ENCODE results near the gene CERS4. TPM values are rescaled to one million over a fixed set of nuclear protein-coding genes. Genes with fewer than 3 reads are reported as not detected.
A peak's percentile ranks its signal among the peaks of the same experiment; 100 is the strongest.
"Not testable (repeated sequence)": the region's sequence is repeated elsewhere in the genome, so short reads cannot be mapped to it uniquely, and the experiment has no call there.

The CERS4 gene
- total RNA-seq, 1 experiment from 2014 or later, result 11.6 TPM

DNA sequence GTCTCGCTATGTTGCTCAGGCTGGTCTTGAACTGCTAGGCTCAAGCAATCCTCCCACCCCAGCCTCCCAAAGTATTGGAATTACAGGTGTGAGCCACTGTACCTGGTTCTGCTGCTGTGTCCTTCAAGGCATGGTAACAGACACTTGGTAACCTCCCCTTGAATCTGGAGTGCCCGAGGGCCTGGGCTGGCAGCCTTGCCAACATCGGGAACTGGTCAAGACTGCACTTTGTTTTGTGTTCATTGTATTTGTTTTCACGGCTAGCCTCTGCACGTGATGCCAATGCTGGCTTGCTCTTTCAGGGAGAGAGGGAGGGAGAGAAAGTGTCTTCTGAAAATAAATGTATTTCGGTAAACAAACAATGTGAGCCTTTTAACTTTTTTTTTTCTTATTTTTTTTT, 12.0 kb downstream of the CERS4 start:
- no peak for ATAC-seq
- POLR2A ChIA-PET, result no interaction called here
- no TSS peak for BruUV-seq (replicated peaks)
- TF ChIP-seq REST (IDR thresholded peaks at IDR 0.05; ENCODE audit: insufficient read depth in 1 of 2, low read depth in 2 of 2, low read length in 1 of 2) (no peak), TCF7L2 (IDR thresholded peaks at IDR 0.05; ENCODE audit: low read depth, low read length) (no peak), SIN3A (IDR thresholded peaks at IDR 0.05; ENCODE audit: borderline replicate concordance, insufficient read depth, low read depth, low read length) (no peak), CTCF (IDR thresholded peaks at IDR 0.05) (no peak), POLR2AphosphoS5 (IDR thresholded peaks at IDR 0.05; ENCODE audit: low read depth, low read length) (no peak)
- Histone ChIP-seq H3K9me3 (ENCODE audit: control insufficient read depth, insufficient read depth, low read depth, low read length) (no peaks in the 10 kb centered on the region), H3K27ac (ENCODE audit: low read length) (no peak overlapping the region), H3K4me1 (ENCODE audit: control insufficient read depth, insufficient read depth, low read length) (no peaks in the 10 kb centered on the region), H3K4me3 (ENCODE audit: low read depth in 2 of 2, low read length in 2 of 2) (no peak overlapping the region), H3K27me3 (ENCODE audit: control insufficient read depth, insufficient read depth, low read length) (no peaks in the 10 kb centered on the region), H3K36me3 (ENCODE audit: control insufficient read depth, insufficient read depth, low read length) (no peaks in the 10 kb centered on the region)
- intact Hi-C loops (cut with micrococcal nuclease; ENCODE audit: unreplicated experiment) (no loop called here), in situ Hi-C loops (cut with HindIII; ENCODE audit: low pct_unique_long_range_greater_than_20kb, low sequenced_read_pairs) (no loop called here)
- CTCF ChIA-PET, result no interaction called here
- no peak for DNase-seq (ENCODE audit: low read depth, low spot score)

GRCh38 chr19:8223442-8223841, 14.3 kb downstream of the CERS4 start:
- H3K36me3 ChIP-seq (ENCODE audit: control insufficient read depth, insufficient read depth, low read length); DNase-seq (ENCODE audit: low read depth, low spot score); H3K9me3 ChIP-seq (ENCODE audit: control insufficient read depth, insufficient read depth, low read depth, low read length); H3K4me3 ChIP-seq (ENCODE audit: low read depth in 2 of 2, low read length in 2 of 2); H3K27ac ChIP-seq (ENCODE audit: low read length); intact Hi-C loops (cut with micrococcal nuclease; ENCODE audit: unreplicated experiment); BruUV-seq (replicated peaks); H3K4me1 ChIP-seq (ENCODE audit: control insufficient read depth, insufficient read depth, low read length); H3K27me3 ChIP-seq (ENCODE audit: control insufficient read depth, insufficient read depth, low read length); in situ Hi-C loops (cut with HindIII; ENCODE audit: low pct_unique_long_range_greater_than_20kb, low sequenced_read_pairs); ATAC-seq; POLR2A ChIA-PET: not testable (repeated sequence)
- CTCF ChIA-PET, result interaction anchor here (0.6 kb wide), 1 partner anchor 253 kb away, joined by 4 read pairs; no protein-coding TSS in a partner anchor

- no peak overlapping the region for H3K27ac ChIP-seq (ENCODE audit: low read length)
These were observed 15.4 kb downstream of the CERS4 start for GRCh38 chr19:8224394-8225145.

More at GRCh38 chr19:8224394-8225145, 15.4 kb downstream of the CERS4 start:
- POLR2A ChIA-PET, result no interaction called here
- TSS peak; percentile 87 for BruUV-seq (replicated peaks)
- intact Hi-C loops (cut with micrococcal nuclease; ENCODE audit: unreplicated experiment), result no loop called here
- DNase-seq (ENCODE audit: low read depth, low spot score) (no peak), ATAC-seq (no peak)
- Histone ChIP-seq H3K27me3 (ENCODE audit: control insufficient read depth, insufficient read depth, low read length) (no peaks in the 10 kb centered on the region), H3K4me3 (ENCODE audit: low read depth in 2 of 2, low read length in 2 of 2) (no peak overlapping the region), H3K36me3 (ENCODE audit: control insufficient read depth, insufficient read depth, low read length) (no peaks in the 10 kb centered on the region), H3K9me3 (ENCODE audit: control insufficient read depth, insufficient read depth, low read depth, low read length) (no peaks in the 10 kb centered on the region), H3K4me1 (ENCODE audit: control insufficient read depth, insufficient read depth, low read length) (no peaks in the 10 kb centered on the region)
- TF ChIP-seq SIN3A (IDR thresholded peaks at IDR 0.05; ENCODE audit: borderline replicate concordance, insufficient read depth, low read depth, low read length) (no peak), CTCF (IDR thresholded peaks at IDR 0.05) (no peak), REST (IDR thresholded peaks at IDR 0.05; ENCODE audit: insufficient read depth in 1 of 2, low read depth in 2 of 2, low read length in 1 of 2) (no peak), POLR2AphosphoS5 (IDR thresholded peaks at IDR 0.05; ENCODE audit: low read depth, low read length) (no peak), TCF7L2 (IDR thresholded peaks at IDR 0.05; ENCODE audit: low read depth, low read length) (no peak)
- CTCF ChIA-PET, result interaction anchor here (0.6 kb wide), 1 partner anchor 28 kb away, joined by 5 read pairs; no protein-coding TSS in a partner anchor
- in situ Hi-C loops (cut with HindIII; ENCODE audit: low pct_unique_long_range_greater_than_20kb, low sequenced_read_pairs), result no loop called here
